NK-92 (cell line): Measurements from ENCODE around the gene ABCB11.
"Not testable (repeated sequence)": the region's sequence is repeated elsewhere in the genome, so short reads cannot be mapped to it uniquely, and the experiment has no call there.

Experiments
- DNase-seq: peaks from one replicate; lab custom pipeline; 2025; ENCODE audit not compliant: unreplicated experiment; lab: John Stamatoyannopoulos, UW

Gene ABCB11

DNA sequence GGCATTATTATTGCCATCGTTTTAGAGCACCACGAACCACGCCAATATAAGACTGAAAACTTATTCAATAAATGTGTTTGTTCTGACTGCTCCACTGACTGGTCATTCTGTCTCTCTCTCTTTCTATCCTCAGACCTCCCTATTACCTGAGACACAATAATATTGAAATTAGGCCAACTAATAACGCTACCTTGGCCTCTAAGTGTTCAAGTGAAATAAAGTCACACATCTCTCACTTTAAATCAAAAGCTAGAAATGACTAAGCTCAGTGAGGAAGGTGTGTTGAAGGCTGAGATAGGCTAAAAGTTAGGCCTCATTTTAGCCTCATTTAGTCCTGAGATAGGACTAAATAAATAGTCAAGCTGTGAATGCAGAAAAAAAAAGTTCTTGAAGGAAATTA is 91.2 kb downstream of the ABCB11 start:
- no peak for DNase-seq

DNA sequence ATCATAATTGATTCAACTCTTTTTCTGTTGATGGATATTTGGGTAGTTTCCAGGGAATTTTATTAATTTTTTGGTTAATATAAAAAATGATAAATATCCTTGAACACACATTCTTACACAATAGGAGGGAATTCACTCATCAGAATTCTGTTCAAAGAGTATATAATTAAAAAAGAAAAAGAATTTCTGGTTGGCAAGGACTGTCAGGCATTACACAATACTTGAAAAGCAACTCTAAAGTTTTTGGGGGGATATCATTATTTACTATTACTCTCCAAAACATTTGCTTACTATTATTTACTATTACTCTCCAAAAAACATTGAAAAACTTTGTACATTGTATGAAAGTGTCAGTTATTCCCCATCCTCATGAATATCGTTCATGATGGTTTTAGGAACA is 92.1 kb downstream of the ABCB11 start:
- no peak for DNase-seq

DNA sequence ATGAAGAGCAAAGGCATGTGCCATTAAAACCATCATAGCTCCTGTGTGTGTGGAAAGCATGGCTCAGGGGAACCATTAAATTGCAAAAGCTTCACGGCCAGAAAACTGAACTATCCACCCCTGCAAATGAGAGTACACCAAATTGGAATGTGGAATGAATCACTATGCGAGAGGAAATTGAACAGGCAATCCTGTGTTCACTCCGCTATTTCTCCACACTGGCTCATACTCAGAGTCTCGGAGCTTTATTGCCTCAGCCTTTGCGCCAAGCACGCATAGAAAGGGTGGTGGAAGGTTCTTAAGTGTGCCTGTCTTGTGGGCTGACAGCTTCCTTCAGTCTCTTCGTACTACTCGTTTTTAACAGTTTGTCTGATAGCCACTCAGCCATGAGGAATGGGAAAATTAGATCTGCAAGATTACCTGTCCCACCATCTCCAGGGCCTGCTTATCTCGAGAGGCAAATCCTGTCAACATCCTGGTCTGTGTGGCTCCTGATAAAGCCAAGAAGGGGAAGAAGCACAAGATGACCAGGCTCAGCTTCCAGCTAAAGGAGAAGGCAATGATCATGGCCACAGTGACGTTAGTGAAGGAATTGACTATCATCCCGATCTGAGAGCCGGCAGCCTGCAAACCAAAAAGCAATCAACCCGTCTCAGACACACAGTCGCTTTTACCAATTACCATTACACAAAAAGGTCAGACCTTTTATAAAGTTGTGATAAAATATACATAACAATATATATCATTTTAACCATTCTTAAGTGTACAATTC is 95.1 kb downstream of the ABCB11 start:
- DNase-seq: no peak

DNA sequence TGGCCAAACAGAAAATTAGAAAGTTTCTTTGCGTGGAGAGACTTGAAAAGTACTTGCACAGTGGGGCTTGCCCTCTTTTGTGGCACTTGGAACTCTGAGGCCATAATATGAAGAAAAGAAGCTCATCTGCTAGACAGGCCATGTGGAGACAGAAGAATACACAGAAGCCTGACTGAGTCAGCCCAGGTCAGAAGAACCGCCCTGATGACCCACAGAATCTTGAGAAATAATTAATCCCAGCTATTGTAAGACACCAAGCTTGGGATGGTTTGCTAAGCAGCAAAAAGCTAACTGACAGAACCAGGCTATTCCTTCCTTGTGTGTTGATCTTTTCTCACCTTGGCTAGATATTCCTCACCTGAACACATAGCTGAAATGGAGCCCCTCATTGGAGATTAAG is 96.3 kb downstream of the ABCB11 start:
- no peak for DNase-seq

DNA sequence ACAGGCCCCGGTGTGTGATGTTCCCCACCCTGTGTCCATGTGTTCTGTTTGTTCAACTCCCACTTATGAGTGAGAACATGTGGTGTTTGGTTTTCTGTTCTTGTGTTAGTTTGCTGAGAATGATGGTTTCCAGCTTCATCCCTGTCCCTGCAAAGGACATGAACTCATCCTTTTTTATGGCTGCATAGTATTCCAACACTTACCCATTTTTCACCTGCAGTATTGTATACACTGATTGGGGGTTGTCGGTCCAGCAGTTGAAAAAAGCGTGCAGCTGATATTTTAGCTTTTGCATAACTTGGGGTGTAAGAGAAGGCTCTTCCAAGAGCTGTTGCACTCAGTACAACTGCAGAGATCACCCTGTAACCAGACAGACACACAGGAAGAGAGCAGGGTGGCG is 99.0 kb downstream of the ABCB11 start:
- DNase-seq: not testable (repeated sequence)

DNA sequence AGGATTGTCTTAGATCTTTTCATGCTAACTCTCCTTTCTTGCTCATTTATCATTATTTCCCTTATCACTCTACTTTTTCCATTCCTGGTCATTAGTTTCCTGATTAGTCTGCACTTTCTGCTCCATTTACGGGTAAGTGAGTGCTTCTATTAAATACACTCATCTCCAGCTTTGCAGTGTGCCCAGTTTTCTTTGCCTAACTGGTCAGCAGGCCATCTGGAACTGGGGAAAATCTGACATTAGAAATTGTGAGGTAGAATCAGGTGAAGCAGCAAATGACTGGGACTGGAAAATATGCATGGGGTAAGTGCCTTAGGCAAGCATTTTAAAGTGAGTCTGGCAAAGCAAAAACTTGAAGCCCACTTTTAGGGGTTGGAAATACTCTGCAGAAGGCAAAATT is 100.9 kb downstream of the ABCB11 start:
- no peak for DNase-seq

DNA sequence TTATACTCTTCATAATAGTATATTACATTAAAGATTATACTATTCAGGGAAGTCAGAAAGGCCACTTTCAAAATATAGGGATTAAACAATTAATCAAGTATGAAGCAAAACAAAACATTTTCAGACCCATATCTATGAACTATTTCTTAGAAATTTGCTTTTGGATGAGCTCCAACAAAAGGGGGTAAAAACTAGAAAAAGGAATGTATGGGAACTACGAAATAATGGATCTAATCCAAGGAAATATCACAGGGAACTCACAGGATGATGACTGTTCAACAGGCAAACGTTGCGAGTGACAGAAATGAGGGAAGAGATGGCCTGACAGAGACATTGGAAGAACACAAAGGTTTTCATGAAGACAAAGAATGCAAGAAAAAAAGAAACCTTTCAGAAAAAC is 102.1 kb downstream of the ABCB11 start:
- DNase-seq: no peak

DNA sequence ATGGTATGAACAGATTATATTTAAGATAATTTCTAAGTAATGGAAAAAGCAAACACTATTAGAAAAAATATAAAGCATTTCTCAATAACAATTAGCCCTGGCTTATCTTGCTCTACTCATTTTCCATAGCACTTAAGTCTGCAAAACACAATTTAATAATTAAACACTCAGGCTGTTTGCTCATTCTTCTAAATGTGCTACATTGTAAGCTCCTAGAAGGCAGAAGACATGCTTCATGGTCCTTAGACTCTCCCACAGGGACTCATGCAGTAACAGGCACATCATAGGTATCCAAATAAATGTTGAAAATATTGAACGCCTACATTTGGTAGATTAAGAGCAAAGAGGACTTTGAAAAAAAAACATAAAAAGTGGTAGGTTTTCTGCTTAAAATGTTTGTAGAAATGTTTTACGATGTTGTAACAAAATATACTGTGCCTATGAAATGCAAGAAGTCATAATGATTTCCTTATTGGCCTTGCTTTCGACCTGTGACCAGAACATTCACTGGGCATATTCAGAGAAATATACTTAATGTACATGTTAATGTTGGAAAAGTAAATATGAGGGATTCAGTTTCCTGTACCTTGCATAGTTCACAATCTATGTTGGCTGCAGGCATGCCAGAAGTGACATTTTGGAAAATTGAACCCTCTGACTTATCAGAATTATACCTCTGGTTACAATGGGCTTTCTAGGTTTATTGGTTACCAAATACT is 102.9 kb downstream of the ABCB11 start:
- DNase-seq: no peak

DNA sequence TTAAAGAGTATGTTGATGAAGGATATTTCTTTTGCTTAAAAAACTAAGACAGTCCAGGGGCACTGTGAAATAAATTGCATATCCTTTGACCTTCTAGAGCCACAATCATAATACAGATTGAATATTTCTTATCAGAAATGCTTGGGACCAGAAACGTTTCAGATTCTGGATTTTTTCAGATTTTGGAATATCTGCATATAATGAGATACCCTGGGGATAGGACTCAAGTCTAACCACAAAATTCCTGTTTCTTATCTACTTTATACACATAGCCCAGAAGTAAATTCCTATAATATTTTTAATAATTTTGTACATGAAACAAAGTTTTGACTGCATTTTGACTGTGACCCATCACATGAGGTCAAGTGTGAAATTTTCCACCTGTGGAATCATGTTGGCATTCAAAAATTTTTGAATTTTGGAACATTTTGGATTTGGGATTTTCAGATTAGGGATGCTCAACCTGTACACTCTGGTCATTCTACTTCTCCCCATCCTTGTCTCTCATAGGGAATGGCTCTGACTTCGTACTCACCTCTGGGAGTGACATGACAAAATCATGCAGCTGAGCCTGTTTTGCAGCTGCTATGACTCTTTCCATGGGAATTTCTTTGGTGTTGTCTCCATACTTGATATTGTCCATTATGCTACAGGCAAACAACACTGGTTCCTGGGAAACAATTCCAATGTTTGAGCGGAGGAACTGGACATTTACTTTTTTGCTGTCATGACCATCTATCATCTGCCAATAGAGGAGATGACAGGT is 104.3 kb downstream of the ABCB11 start:
- no peak for DNase-seq

DNA sequence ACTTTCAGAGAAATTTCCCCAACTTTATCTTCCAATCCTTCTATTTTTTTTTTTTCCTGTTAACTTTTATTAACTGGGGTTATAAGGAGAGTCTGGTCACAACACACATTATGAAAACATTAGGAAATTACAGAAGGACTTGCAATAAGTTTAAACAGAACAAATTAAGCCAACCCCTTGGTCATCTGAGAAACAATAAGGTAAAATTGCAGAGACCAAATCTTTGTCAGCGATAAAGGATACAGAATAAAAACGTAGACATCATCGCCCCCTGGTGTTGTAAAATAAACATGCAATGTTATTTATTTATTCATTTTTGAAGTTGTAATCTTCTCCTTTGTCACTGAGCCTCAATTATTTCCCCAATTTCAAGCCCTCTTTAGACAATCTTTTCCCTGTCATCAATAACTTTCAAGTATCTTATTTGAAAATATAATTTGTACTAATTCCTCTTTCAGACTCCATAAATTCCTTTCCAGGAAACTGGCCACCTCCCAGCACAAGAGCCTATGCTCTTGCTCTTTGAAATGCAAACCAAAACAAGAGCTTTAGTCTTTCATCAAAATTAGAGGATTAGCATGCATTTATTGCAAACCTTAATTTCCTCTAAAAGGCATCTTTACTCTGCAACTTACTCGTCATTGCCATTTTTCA is 110.5 kb downstream of the ABCB11 start:
- DNase-seq: no peak

DNA sequence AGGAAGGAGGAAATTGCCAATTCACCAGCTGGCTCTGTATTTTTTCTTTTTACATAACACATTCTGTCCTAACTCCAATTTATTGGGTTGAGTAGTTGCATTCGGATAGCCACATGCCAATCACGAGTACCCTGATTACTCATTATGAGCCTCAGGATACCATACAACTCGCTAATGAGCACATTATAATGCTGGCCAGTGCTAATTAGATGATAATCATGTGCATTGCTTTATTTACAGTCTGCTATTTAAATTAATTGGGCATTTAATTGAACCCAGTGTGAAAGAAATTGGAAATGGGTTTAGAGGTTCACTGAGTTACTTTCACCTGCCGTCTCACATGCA is 114.8 kb downstream of the ABCB11 start:
- no peak for DNase-seq

DNA sequence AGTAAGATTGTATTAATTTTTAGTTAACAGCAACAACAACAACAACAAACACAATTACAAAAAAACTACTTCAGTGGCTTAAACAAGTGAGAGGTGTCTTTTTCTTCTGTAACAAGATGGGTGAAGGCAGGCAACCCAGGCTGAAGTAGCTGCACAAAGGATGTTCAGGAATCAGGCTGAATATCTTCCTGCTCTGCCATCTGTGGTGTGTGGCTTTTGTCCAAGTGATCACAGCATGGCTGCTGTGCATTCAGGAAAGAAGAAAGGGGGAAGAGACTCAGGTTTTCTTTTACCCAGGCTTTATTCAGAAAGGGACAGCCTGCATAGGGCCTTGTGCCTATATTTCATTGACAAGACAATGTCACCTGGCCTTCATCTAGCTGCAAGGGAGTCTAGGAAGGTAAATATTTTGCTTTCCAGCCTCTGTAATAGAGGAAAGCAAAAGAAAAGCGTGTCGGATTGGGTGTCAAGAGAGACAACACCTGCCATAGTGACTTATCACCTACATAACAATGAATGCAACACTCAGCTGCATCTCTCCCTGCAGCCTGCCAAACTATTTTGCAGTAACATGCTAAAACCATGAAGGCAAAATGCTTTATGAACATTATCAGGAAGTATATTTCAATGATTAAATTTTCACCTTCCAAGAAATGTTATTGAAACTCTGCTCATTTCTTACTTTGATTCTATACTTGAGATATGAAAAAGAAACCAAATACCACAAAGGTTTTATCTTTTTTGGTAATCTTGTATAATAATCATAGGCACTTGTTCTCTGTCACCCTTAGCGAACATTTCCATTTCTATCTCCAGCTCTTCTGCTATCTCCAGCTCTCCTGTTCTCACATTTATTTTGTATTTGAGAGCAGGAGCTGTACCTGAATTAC is 115.4 kb downstream of the ABCB11 start:
- no peak for DNase-seq

DNA sequence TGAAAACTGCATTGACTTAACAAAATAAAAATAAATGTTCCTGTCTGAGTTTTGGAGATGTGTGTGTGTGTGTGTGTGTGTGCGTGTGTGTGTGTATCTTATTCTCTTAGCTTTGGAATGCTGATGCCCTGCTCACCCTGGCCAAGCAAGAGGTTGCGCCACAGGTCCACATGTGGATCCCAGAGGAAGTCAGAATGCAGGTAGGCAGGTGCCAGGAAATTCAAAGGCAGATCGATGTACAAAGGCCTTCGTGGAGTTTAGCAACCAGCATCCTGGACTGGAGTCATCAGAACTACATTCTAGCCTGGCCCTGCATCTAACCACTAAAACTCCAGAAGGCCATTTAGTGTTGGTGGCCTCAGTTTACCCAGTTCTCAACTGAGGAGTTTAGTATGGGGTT is 117.6 kb downstream of the ABCB11 start:
- DNase-seq: no peak

DNA sequence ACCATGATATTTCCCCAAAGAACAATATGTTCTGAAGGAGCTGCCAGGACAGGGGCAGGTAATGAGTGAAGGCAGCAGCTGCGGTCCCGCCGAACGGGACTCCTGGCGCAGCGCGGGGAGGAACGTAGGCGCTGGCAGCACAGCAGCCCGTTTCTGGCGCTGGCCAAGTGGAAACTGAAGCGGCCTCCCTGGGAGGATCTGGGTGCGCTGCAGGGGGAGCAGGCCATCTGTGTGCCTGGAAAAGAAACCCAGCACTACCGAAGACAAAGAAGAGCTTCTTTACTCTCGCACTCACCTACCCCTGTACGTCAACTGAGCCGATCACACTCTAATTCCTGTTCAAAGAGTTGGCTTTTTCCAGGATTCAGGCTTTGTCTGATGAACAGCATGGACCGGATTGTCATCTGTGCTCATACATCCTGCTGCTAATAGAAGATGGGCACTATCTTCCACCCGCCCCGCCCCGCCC is 118.2 kb downstream of the ABCB11 start:
- no peak for DNase-seq

DNA sequence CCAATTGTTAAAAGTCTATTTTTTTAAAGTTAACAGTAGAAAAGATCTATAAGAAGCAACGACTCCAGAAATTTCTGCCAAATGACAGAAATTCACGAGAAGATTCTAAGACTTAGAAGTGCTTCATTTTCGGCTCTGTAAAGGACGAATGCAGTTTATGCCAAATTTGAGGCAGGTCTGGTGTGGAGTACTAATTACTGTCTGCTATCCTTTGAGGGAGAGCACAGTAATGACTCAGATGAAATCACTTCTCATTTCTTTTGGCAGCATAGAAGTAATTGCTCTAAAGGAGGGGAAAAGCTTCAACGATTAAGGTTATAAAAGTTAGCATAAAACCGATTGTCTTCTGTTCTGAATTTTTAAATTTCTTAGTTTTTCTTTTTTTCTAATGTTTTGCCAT is 118.7 kb downstream of the ABCB11 start:
- no peak for DNase-seq

DNA sequence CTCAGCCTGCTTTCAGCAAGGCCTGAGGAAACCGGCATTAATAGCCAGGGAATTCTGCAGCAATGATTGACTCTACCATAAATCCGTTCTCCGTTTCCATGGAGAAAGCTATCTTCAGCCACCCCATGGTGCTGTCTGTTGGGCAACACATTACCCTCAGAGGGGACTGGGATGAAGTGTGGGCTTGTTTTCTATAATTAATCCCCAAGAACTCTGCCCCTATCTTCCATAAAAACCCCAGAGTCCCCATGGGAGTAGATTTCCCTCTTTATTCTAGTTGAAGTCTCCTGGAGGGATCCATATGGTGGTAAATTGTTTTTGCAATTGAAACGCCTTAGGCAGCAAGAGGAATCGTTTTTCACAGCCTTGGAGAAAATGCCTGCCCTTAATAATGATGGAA is 120.8 kb downstream of the ABCB11 start:
- no peak for DNase-seq

DNA sequence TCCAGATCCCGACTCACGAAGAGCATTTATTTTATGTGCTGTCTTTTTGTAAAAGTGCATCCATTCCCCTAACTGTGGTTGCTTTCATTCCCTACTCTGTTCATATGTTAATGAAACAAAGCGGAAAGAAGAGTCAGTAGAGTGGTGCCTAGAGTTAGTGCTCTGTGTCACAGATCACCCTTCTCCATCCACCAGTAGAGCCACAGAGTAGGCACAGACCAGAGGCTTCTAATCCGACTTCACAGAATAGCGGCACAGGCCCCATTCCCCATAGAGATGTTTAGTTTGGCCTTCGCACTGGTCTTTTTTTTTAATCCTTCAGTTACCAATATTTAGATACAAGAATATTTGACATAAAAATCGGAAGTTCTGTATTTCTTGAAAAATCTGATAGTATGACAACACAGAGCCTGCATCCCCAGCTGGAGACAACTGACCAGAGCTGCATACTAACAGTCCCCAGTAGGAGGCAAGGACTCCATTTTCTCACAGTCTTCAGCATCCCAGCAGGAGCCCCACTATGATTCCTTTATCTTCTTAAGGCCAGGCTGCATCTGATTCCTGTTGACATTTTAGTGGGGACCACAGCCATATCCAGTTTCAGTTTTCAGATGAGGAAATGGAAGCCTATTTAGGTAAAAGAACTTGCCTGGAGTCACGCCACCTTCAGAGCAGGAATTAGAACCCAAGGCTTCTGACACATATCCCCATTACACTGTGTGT is 123.0 kb downstream of the ABCB11 start:
- DNase-seq: no peak

DNA sequence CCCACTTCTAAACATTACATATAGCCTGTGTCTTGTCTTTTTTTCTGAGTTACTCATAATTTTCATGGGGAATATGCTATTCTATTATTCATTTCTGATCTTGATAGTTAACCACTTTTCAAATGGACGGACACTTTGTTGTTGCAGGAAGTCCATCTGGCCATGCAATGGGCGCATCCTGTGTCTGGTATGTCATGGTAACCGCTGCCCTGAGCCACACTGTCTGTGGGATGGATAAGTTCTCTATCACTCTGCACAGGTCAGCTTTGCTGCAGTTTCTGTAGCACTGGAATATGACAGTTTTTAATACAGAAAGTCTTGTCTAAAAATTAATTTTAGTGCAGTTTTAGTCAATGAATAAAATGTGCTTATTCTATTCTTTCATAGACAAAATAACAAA is 126.8 kb downstream of the ABCB11 start:
- no peak for DNase-seq

DNA sequence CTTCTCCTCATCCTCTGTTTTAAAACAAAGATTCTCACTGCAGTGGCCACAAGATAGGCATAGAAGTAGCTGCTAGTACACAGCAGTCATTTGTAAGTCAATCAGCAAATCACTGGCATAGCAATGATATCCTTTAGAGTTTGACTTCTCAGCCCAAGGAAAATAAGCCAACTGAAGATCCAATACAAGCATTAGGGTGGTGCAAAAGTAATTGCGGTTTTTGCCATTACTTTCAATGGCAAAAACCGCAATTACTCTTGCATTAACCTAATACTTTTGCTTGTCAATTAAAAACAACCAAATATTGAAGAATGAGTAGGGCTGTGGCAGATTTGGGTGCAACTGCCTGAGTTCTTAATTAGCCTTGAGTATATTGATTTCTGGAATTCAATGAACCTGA is 127.2 kb downstream of the ABCB11 start:
- DNase-seq: no peak

DNA sequence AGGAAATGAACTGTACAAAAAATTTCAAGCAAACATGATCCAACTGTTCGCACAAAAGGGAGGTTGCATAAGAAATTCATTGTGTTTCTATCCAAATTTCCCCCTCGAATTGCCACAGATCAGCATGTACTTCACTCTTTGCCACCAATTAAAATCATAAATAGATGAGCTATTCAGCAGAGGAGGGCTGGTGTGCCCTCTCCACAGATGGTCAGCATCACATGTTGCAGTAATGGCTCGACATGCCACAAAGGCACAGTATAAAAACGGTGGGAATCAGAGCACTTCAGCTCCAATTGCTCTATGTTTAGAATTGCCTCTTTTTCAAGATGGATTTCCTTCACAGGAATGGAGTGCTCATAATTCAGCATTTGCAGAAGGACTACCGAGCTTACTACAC is 130.1 kb downstream of the ABCB11 start, which contains the start of gene G6PC2:
Gene G6PC2 (plus strand): TSS at position 289 of the 400 bp plus-strand sequence. CDS start 41 bp downstream, at position 330.
- DNase-seq: no peak
